ENCODE data around the gene MUC6.

The MUC6 gene

GRCh38 chr11:1025410-1026162 lies 10.9 kb downstream of the MUC6 start:
- Histone ChIP-seq H3K4me3 (ENCODE audit: low read depth, low read length) (no peak overlapping the region), H3K4me1 (no peaks in the 10 kb centered on the region), H3K9me3 (no peaks in the 10 kb centered on the region), H3K27me3 (no peaks in the 10 kb centered on the region), H3K36me3 (no peaks in the 10 kb centered on the region)
- no peak for DNase-seq
- TF ChIP-seq CTCF (IDR thresholded peaks at IDR 0.05; ENCODE audit: low read depth, low read length) = no peak

- no peaks in the 10 kb centered on the region for H3K27me3 ChIP-seq
- no peak for TF ChIP-seq CTCF (IDR thresholded peaks at IDR 0.05; ENCODE audit: low read depth, low read length)
- DNase-seq = no peak
- H3K9me3 ChIP-seq = no peaks in the 10 kb centered on the region
- no peak overlapping the region for H3K4me3 ChIP-seq (ENCODE audit: low read depth, low read length)
- no peaks in the 10 kb centered on the region for H3K36me3 ChIP-seq
- H3K4me1 ChIP-seq = no peaks in the 10 kb centered on the region
Observed at GRCh38 chr11:1024597-1025409, 11.7 kb downstream of the MUC6 start.

- no peak for TF ChIP-seq CTCF (IDR thresholded peaks at IDR 0.05; ENCODE audit: low read depth, low read length)
- DNase-seq = no peak
- Histone ChIP-seq H3K9me3 (no peaks in the 10 kb centered on the region), H3K27me3 (no peaks in the 10 kb centered on the region), H3K4me1 (no peaks in the 10 kb centered on the region), H3K36me3 (no peaks in the 10 kb centered on the region), H3K4me3 (ENCODE audit: low read depth, low read length) (no peak overlapping the region)
Observed at GRCh38 chr11:1023811-1024596, 12.5 kb downstream of the MUC6 start.

GRCh38 chr11:1022908-1023810 lies 13.4 kb downstream of the MUC6 start:
- Histone ChIP-seq H3K36me3 (no peaks in the 10 kb centered on the region), H3K4me3 (ENCODE audit: low read depth, low read length) (no peak overlapping the region), H3K27me3 (no peaks in the 10 kb centered on the region), H3K9me3 (no peaks in the 10 kb centered on the region), H3K4me1 (no peaks in the 10 kb centered on the region)
- DNase-seq = no peak
- TF ChIP-seq CTCF (IDR thresholded peaks at IDR 0.05; ENCODE audit: low read depth, low read length) = no peak

- TF ChIP-seq CTCF (IDR thresholded peaks at IDR 0.05; ENCODE audit: low read depth, low read length) = no peak
- Histone ChIP-seq H3K9me3 (no peaks in the 10 kb centered on the region), H3K4me1 (no peaks in the 10 kb centered on the region), H3K36me3 (no peaks in the 10 kb centered on the region), H3K27me3 (no peaks in the 10 kb centered on the region), H3K4me3 (ENCODE audit: low read depth, low read length) (no peak overlapping the region)
- DNase-seq = no peak
Observed at GRCh38 chr11:1022411-1022810, 14.1 kb downstream of the MUC6 start.

Measured in BE2C (cell line).